Endothelial cell of umbilical vein (primary cell): ENCODE measurements around the gene PRUNE2. TPM values are rescaled to one million over a fixed set of nuclear protein-coding genes. Genes with fewer than 3 reads are reported as not detected.

Source experiments
- BruUV-seq: library from RNA; stranded (reverse); fragments of 400-500 nt; replicated peaks from 2 replicates; lab custom pipeline; 2021; lab: Mats Ljungman, UMichigan
- CTCF ChIA-PET: fragments of 300-600, 350-600 bp; sonication (Branson Sonifier 250); formaldehyde crosslinking; loops from one replicate; lab custom pipeline; 2021; ENCODE audit warnings: antibody characterized with exemption, inconsistent platforms; lab: Charles Lee
- POLR2A ChIA-PET: fragments of 300-600, 350-600 bp; sonication (Branson Sonifier 250); formaldehyde crosslinking; loops from one replicate; lab custom pipeline; 2021; ENCODE audit warnings: antibody characterized with exemption, inconsistent platforms; lab: Charles Lee
- DNase-seq: peaks from one replicate; pipeline ENCODE4 v3.0.0-alpha.2; 2011; ENCODE audit warnings: low read depth, low spot score
- FAIRE-seq: peaks from 2 replicates; lab custom pipeline; 2011; peaks lifted over from hg19 to GRCh38; lab: Jason Lieb, UNC
- H2AFZ ChIP-seq: 2 replicates; pipeline ENCODE4 v1.6.0; 2012; ENCODE audit warnings: low read depth, low read length, control low read depth, inconsistent platforms
- H3K27ac ChIP-seq: 2 replicates; pipeline ENCODE4 v1.5.1; 2011; ENCODE audit warnings: low read depth, mild to moderate bottlenecking, control low read depth, low read length, moderate library complexity; ENCODE audit not compliant: insufficient read depth
- H3K27me3 ChIP-seq, 2 experiments: 2 replicates each; pipeline versions ENCODE4 v1.6.0 to v1.6.1; 2011; ENCODE audit warnings: low read length in 2 of 2, mixed read lengths in 1 of 2; ENCODE audit not compliant: control insufficient read depth in 2 of 2, insufficient read depth in 2 of 2
- H3K36me3 ChIP-seq, 2 experiments: 2 replicates in 1 of 2; 3 replicates in 1 of 2; pipeline ENCODE4 v1.5.1; 2011; ENCODE audit warnings: low read length in 2 of 2, mild to moderate bottlenecking in 1 of 2, moderate library complexity in 1 of 2; ENCODE audit not compliant: control insufficient read depth in 2 of 2, insufficient read depth in 2 of 2; ENCODE audit errors: extremely low read depth in 1 of 2
- H3K4me1 ChIP-seq: 3 replicates; pipeline ENCODE4 v1.5.1; 2011; ENCODE audit warnings: mild to moderate bottlenecking, low read length; ENCODE audit not compliant: control insufficient read depth, insufficient read depth; ENCODE audit errors: extremely low read depth
- H3K4me2 ChIP-seq: 2 replicates; pipeline ENCODE4 v1.6.1; 2011; ENCODE audit warnings: low read length, control low read depth, mixed read lengths; ENCODE audit not compliant: insufficient read depth
- H3K4me3 ChIP-seq, 3 experiments: fragments of 200-600 bp in 1 of 3; sonication (generic), shearing (Covaris generic) in 1 of 3; replicated peaks in 1 of 3; 2 replicates each; pipeline ENCODE4 v1.5.1; 2011 to 2016; ENCODE audit warnings: control low read depth in 3 of 3, low read length in 3 of 3, mild to moderate bottlenecking in 2 of 3, inconsistent platforms in 1 of 3, low read depth in 1 of 3, moderate library complexity in 1 of 3; ENCODE audit not compliant: insufficient read depth in 1 of 3
- H3K79me2 ChIP-seq: 2 replicates; pipeline ENCODE4 v1.6.0; 2012; ENCODE audit warnings: low read length, inconsistent platforms; ENCODE audit not compliant: control insufficient read depth, insufficient read depth
- H3K9ac ChIP-seq: replicated peaks from 2 replicates; pipeline ENCODE3; 2011; ENCODE audit warnings: low read length, control low read depth; ENCODE audit not compliant: insufficient read depth; ENCODE audit errors: extremely low read depth
- H3K9me1 ChIP-seq: replicated peaks from 3 replicates; pipeline ENCODE4 v1.6.0; 2011; ENCODE audit warnings: mild to moderate bottlenecking, low read length; ENCODE audit not compliant: control insufficient read depth, insufficient read depth; ENCODE audit errors: extremely low read depth
- H3K9me3 ChIP-seq: replicated peaks from 2 replicates; pipeline ENCODE4 v1.5.1; 2012; ENCODE audit warnings: low read length, inconsistent platforms; ENCODE audit not compliant: control insufficient read depth, insufficient read depth
- H4K20me1 ChIP-seq: replicated peaks from 2 replicates; pipeline ENCODE3; 2011; ENCODE audit warnings: mild to moderate bottlenecking, low read length; ENCODE audit not compliant: control insufficient read depth, insufficient read depth; ENCODE audit errors: extremely low read depth
- CTCF ChIP-seq, 2 donors: IDR thresholded peaks; 1 replicate in 1 of 2; 2 replicates in 1 of 2; pipeline ENCODE4 v1.5.1; 2011; ENCODE audit warnings: low read length in 2 of 2, mild to moderate bottlenecking in 2 of 2, moderate library complexity in 2 of 2, control low read depth in 1 of 2, inconsistent platforms in 1 of 2, low read depth in 1 of 2; ENCODE audit not compliant: insufficient read depth in 1 of 2; ENCODE audit errors: extremely low read depth in 1 of 2
- EZH2 ChIP-seq: IDR thresholded peaks from 2 replicates; pipeline ENCODE4 v1.6.1; 2012; ENCODE audit warnings: borderline replicate concordance, low read depth, mild to moderate bottlenecking, moderate library complexity, low read length, inconsistent platforms; ENCODE audit not compliant: severe bottlenecking
- FOS ChIP-seq: IDR thresholded peaks from 2 replicates; pipeline ENCODE4 v1.6.1; 2011; ENCODE audit warnings: mild to moderate bottlenecking, low read length, moderate library complexity, borderline replicate concordance; ENCODE audit not compliant: insufficient read depth
- GATA2 ChIP-seq: IDR thresholded peaks from 2 replicates; pipeline ENCODE4 v1.7.0; 2011; ENCODE audit warnings: low read depth, mild to moderate bottlenecking, moderate library complexity, mixed read lengths, low read length; ENCODE audit not compliant: insufficient read length, insufficient read depth
- JUN ChIP-seq: IDR thresholded peaks from 2 replicates; pipeline ENCODE4 v1.6.1; 2011; ENCODE audit warnings: borderline replicate concordance, low read depth; ENCODE audit not compliant: insufficient read length, insufficient read depth
- MAX ChIP-seq: IDR thresholded peaks from 2 replicates; pipeline ENCODE4 v1.6.1; 2011; ENCODE audit not compliant: insufficient read depth, insufficient read length
- MYC ChIP-seq: IDR thresholded peaks from one replicate; pipeline ENCODE4 v1.6.1; 2011; ENCODE audit warnings: mild to moderate bottlenecking, low read depth, low read length
- POLR2A ChIP-seq: IDR thresholded peaks from 2 replicates; pipeline ENCODE4 v1.6.1; 2012; ENCODE audit warnings: low read depth, mild to moderate bottlenecking, control low read depth, low read length
- POLR2AphosphoS5 ChIP-seq: IDR thresholded peaks from 2 replicates; pipeline ENCODE4 v1.6.1; 2012; ENCODE audit warnings: low read depth, mild to moderate bottlenecking, control low read depth, low read length, moderate library complexity; ENCODE audit not compliant: insufficient read depth
- dilution Hi-C: fragments of 300-500 bp; cut with MboI; formaldehyde crosslinking; loops from one replicate; pipeline ENCODE4 v1.15.0; 2019; ENCODE audit warnings: low sequenced_read_pairs; ENCODE audit not compliant: extremely low pct_ligation_motif_present
- intact Hi-C: fragments of 100-400 bp; cut with micrococcal nuclease; formaldehyde crosslinking; loops from one replicate; pipeline ENCODE4 v1.10.0; 2022
- polyA plus RNA-seq, 4 experiments: library from polyadenylated mRNA; depleted of rRNA in 3 of 4; stranded (reverse) in 3 of 4; unstranded in 1 of 4; fragments of >200 nt; gene quantifications; 2 replicates each; pipeline versions ENCODE4 v1.2.1 to v1.2.3, GENCODE V29; 2011 to 2012; ENCODE audit warnings: missing spikeins in 1 of 4
- total RNA-seq: library from RNA; stranded (reverse); gene quantifications from 2 replicates; pipeline ENCODE4 v1.2.3, GENCODE V29; 2021

The PRUNE2 gene
- total and polyA plus RNA-seq, 2 donors (not counting 3 experiments of a cell fraction or from before 2014, with no cell fraction given), result 15.8 to 21.7 TPM

- no peak for FAIRE-seq
- CTCF ChIA-PET, result no interaction called here
- dilution Hi-C loops, result no loop called here
Observed at GRCh38 chr9:76734716-76735115, 171.2 kb downstream of the PRUNE2 start.

More at GRCh38 chr9:76734716-76735115, 171.2 kb downstream of the PRUNE2 start:
- H3K4me1 ChIP-seq, result no peaks in the 10 kb centered on the region
- no TSS peak for BruUV-seq
- no peak overlapping the region for H3K9ac ChIP-seq
- H3K9me3 ChIP-seq, result no peaks in the 10 kb centered on the region
- intact Hi-C loops, result no loop called here
- DNase-seq, result no peak
- H3K4me3 ChIP-seq, result no peak overlapping the region
- no peaks in the 10 kb centered on the region for H3K9me1 ChIP-seq
- H3K4me2 ChIP-seq, result no peak overlapping the region
- H3K27me3 ChIP-seq, result peaks cover 8 to 18% of the 10 kb centered on the region in 2 experiments
- POLR2A ChIA-PET, result no interaction called here
- no peak overlapping the region for H2AFZ ChIP-seq
- H3K27ac ChIP-seq, result no peak overlapping the region
- no peaks in the 10 kb centered on the region for H3K36me3 ChIP-seq
- no peaks in the 10 kb centered on the region for H3K79me2 ChIP-seq
- no peak for TF ChIP-seq CTCF (IDR thresholded peaks at IDR 0.05; ENCODE audit: extremely low read depth in 1 of 2, insufficient read depth in 1 of 2, low read depth in 1 of 2, low read length in 2 of 2)
- TF ChIP-seq EZH2, result no peak
- TF ChIP-seq GATA2, result no peak
- TF ChIP-seq POLR2A, result no peak
- no peak for TF ChIP-seq JUN
- no peak for TF ChIP-seq MAX
- TF ChIP-seq FOS, result no peak
- no peak for TF ChIP-seq POLR2AphosphoS5
- no peak for TF ChIP-seq MYC
- H4K20me1 ChIP-seq, result no peaks in the 10 kb centered on the region
